Muscle layer of duodenum (tissue), 2 donors: ENCODE results near the gene FCMR.

Source experiments
- H3K27ac ChIP-seq: one replicate; pipeline ENCODE4 v1.7.0; 2013; ENCODE audit warnings: mild to moderate bottlenecking, low read length
- H3K27me3 ChIP-seq: one replicate; pipeline ENCODE4 v1.7.0; 2013; ENCODE audit warnings: low read depth, mild to moderate bottlenecking, control low read depth, low read length
- H3K36me3 ChIP-seq, 2 donors: one replicate each; pipeline ENCODE4 v1.7.0; 2013; ENCODE audit warnings: low read length in 2 of 2, control low read depth in 1 of 2, mild to moderate bottlenecking in 1 of 2; ENCODE audit not compliant: insufficient read depth in 2 of 2, control insufficient read depth in 1 of 2
- H3K4me1 ChIP-seq, 2 donors: one replicate each; pipeline ENCODE4 v1.7.0; 2013; ENCODE audit warnings: low read length in 2 of 2, mild to moderate bottlenecking in 2 of 2, control low read depth in 1 of 2, moderate library complexity in 1 of 2; ENCODE audit not compliant: insufficient read depth in 2 of 2, control insufficient read depth in 1 of 2
- H3K4me3 ChIP-seq, 2 donors: one replicate each; pipeline ENCODE4 v1.7.0; 2013; ENCODE audit warnings: low read length in 2 of 2, low read depth in 1 of 2, mild to moderate bottlenecking in 1 of 2
- H3K9me3 ChIP-seq, 2 donors: one replicate each; pipeline ENCODE4 v1.7.0; 2013; ENCODE audit warnings: low read length in 2 of 2, control low read depth in 1 of 2, mild to moderate bottlenecking in 1 of 2; ENCODE audit not compliant: control insufficient read depth in 1 of 2
- donor health status: healthy.

Gene FCMR

DNA sequence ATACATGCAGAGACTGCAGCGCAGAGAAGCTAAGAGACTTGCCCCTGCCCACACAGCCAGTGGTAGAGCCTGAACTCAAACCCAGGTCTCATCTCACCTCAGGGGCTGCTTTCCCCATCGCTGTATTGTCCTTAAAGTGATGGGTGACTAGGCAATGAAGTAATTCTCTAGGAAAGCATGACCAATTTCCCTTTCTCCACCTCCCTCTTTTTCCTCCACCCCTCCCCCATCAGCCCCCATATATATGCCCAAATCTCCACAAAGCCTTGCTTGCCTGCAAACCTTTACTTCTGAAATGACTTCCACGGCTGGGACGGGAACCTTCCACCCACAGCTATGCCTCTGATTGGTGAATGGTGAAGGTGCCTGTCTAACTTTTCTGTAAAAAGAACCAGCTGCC is 24.6 kb downstream of the FCMR start, which contains the start of gene IL24:
TSS of gene IL24 (plus strand) at position 269 of the 400 bp plus-strand sequence. CDS start 390 bp downstream, outside the sequence.
- Histone ChIP-seq H3K4me1 (no peaks in the 10 kb centered on the region), H3K27ac (no peak within 1 kb of the TSS), H3K36me3 (no peaks in the 10 kb centered on the region), H3K27me3 (no peaks in the 10 kb centered on the region), H3K4me3 (no peak within 1 kb of the TSS), H3K9me3 (no peaks in the 10 kb centered on the region)

DNA sequence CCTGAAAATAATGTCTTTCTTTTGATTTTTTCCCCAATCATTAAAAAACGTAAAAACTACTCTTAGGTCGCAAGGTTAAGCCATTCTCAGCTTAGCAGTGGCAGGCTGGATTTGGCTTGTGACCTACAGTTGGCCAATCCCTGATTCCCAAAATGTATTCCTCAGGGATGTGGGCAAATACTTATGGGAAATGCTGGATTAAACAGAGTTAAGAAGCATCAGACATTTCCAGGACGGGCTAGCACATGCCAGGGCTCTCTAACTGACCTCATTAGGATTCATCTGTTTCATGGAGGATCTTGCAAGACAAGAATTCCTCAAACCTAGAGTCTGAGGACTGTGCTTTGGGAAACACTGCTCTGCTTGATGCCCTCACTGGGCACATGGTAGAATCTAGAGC is 25.5 kb downstream of the FCMR start:
- Histone ChIP-seq H3K4me3 (no peak overlapping the region), H3K27ac (no peak overlapping the region), H3K36me3 (no peaks in the 10 kb centered on the region), H3K4me1 (no peaks in the 10 kb centered on the region), H3K27me3 (no peaks in the 10 kb centered on the region), H3K9me3 (no peaks in the 10 kb centered on the region)

DNA sequence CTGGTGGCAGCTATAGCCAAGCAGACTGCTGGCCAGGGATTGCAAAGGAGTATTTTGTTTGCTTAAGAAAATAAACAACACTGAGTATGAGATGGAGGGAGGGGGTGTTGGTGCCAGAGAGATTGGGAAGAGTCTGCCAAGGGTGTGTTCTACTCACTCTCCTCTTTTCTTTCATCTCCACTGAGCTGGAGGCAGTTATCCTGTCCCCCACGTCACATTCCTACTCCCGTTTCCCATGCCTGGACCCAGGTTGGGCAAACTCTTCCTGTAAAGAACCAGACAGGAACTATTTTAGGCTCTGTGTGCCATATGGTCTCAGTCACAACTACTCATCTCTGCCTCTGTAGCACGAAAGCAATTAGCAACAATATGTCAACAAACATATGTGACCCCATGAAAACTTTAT is 25.9 kb downstream of the FCMR start:
- Histone ChIP-seq H3K27ac (no peak overlapping the region), H3K27me3 (no peaks in the 10 kb centered on the region), H3K36me3 (no peaks in the 10 kb centered on the region)

DNA sequence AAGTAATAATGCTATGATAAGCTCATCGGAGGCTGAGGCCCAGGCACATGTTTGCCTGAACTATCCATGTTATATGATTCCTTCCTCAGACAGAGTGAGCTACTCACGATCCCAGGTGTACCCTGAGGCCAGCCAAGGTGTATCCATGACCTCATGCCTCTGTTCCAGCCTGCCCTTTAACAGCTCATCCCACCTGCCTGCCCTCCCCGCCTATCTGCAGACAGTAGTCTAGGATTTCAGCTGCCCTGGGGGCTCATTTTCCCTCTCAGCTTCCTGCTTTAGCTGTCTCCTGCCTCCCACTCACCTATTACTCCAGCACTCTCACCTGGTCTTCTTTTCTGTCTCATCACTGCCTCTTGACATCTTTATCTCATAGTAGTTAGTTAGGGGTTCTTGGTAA is 26.4 kb downstream of the FCMR start:
- H3K36me3 ChIP-seq = no peaks in the 10 kb centered on the region
- H3K27ac ChIP-seq = no peak overlapping the region
- no peaks in the 10 kb centered on the region for H3K27me3 ChIP-seq
- H3K9me3 ChIP-seq = no peaks in the 10 kb centered on the region
- H3K4me1 ChIP-seq = no peaks in the 10 kb centered on the region
- no peak overlapping the region for H3K4me3 ChIP-seq

More for the DNA sequence above, 25.9 kb downstream of the FCMR start:
- Histone ChIP-seq H3K9me3 (no peaks in the 10 kb centered on the region), H3K4me1 (no peaks in the 10 kb centered on the region), H3K4me3 (no peak overlapping the region)

DNA sequence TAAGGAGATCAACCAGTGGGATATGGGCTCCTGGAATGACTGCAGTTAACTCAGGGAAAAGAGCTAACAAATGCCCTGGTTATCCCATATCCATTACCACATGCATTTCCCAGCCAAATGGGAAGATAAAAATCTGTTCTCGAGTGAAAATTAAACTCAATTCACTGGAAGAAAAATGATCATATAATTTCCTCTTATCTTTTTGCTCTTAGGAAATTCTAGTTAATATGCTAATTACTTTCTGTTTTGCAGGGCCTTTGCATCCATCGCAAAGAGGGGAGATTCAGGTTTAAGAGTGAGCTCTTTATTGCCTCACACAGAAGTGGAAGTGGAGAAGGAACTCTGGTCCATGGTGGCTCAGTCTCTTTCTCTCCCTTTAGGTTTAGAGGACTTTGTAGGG is 28.4 kb downstream of the FCMR start:
- Histone ChIP-seq H3K4me3 (no peak overlapping the region), H3K9me3 (no peaks in the 10 kb centered on the region), H3K4me1 (no peaks in the 10 kb centered on the region), H3K27me3 (no peaks in the 10 kb centered on the region), H3K36me3 (no peaks in the 10 kb centered on the region), H3K27ac (no peak overlapping the region)

DNA sequence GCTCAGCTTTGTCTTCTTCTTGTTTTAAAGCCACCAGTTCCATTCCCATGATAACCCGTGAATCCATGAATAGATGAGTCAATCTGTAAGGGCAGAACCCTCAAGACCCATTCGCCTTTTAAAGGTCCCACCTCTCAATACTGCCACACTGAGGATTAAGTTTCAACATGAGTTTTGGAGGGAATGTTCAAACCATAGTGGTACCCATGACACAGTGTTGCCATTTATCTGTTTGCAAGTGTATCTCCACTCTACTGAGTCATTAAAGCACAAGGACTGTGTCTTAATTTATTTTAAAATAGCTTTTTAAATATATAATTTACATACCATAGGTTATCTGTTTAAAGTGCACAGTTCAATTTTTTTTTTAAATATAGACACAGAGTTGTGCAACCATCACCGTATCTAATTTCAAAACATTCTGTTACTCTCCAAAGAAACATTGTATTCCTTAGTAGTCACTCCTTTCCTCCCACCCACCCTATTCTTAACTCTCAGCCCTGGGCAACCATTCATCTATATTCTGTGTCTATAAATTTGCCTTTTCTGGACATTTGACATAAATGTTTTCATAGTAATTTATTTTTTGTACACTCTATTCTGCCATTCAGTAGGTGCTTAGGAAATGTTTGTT is 29.3 kb downstream of the FCMR start:
- Histone ChIP-seq H3K27ac (no peak overlapping the region), H3K27me3 (no peaks in the 10 kb centered on the region), H3K4me3 (no peak overlapping the region), H3K9me3 (no peaks in the 10 kb centered on the region), H3K36me3 (no peaks in the 10 kb centered on the region), H3K4me1 (no peaks in the 10 kb centered on the region)

DNA sequence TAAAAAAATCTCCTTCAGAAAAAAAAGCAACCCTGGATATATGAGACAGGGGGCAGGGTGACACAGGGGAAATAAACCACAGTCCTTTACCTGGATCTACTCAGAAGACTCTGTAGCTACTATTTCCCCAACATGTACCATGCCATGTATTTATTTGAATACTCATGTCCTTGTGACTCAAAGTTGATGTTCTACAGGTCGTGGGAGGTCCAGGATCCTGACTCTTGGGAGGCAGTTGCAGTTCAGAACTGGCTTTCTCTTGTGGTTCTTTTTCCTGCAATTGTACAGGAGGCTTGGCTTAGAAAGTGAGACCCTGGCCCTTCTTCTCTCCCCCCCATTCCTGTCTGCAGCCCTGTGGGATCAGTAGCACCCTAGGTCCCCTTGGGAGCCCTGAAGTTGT is 30.3 kb downstream of the FCMR start:
- H3K4me1 ChIP-seq = no peaks in the 10 kb centered on the region
- no peaks in the 10 kb centered on the region for H3K36me3 ChIP-seq
- no peak overlapping the region for H3K4me3 ChIP-seq
- no peak overlapping the region for H3K27ac ChIP-seq
- no peaks in the 10 kb centered on the region for H3K9me3 ChIP-seq
- no peaks in the 10 kb centered on the region for H3K27me3 ChIP-seq

DNA sequence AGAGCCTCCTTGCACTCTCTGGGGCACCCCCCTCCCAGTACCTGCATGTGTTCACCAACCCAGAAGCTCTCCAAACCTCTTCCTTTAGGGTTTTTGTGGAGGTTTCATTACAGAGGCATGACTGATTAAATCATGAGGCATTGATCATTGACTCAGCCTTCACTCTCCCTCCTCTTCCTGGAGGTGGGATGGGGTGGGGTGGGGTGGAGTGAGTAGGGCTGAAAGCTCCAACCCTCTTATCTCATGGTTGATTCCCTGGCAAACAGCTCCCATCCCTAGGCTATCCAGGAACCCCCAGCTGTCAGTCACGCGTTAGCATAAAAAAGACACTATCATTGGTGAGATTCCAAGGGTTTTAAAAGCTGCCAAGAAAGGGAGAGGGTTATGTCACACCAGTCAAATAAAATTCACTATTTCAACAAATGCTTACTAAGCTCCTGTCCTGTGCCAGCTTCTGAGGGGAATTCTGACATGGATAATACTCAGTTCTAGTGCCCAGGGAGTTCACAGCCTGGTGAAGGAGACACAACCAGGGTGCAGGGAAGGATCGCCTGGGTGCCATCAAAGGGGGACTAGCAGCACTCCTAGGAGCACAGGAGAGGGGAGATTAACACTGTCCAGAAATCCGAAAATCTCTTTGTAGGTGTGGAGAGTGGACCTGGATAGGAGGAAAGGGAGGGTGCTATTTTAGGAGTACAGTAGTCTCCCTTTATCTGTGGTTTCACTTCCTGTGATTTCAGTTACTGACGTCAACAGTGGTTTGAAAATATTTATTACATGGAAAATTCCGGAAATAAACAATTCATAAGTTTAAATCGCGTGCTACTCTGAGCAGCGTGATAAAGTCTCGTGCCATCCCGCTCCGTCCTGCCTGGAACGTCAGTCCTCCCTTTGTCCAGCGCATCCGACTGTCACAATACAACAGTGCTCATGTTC is 31.3 kb downstream of the FCMR start:
- Histone ChIP-seq H3K4me1 (no peaks in the 10 kb centered on the region), H3K4me3 (no peak overlapping the region), H3K27ac (no peak overlapping the region), H3K9me3 (no peaks in the 10 kb centered on the region), H3K27me3 (no peaks in the 10 kb centered on the region), H3K36me3 (no peaks in the 10 kb centered on the region)

DNA sequence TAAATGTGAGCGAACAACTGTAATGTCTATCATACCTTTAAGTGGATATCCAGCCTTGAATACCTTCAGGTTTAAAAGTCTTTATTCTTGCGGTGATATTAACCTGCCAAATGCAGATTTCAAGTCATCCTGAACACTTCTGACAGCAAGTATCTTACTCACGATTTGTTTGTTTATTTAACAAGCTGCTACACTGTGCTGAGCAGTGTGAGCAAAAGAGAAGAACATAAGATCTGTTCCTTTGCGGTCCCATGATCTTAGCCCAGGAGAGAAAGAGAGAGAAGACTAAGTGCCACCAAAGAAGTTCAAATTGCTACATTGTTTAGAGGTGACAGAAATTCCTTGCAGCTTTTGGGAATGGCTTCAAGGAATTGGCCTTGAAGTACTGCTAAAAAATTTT is 34.0 kb downstream of the FCMR start:
- Histone ChIP-seq H3K36me3 (no peaks in the 10 kb centered on the region), H3K27ac (no peak overlapping the region), H3K27me3 (no peaks in the 10 kb centered on the region), H3K9me3 (no peaks in the 10 kb centered on the region), H3K4me3 (no peak overlapping the region), H3K4me1 (no peaks in the 10 kb centered on the region)

DNA sequence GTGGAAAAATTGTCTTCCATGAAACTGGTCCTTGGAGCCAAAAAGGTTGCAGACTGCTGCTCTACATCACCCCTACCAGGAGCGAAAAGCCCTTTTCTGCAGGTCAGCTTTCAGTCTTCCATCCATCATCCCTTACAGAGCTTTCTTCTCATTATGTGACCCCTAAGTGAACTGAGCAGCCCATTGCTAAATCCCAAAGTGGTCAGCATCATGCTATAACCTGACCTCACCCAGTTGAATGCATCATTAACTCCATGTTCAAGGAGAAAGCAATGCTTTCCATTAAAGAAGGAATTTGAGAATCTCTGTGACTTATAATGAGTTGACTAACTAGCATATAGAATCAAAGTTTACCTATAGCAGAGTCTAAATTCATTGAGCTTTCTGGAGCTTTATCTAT is 34.9 kb downstream of the FCMR start:
- Histone ChIP-seq H3K27ac (no peak overlapping the region), H3K36me3 (no peaks in the 10 kb centered on the region), H3K27me3 (no peaks in the 10 kb centered on the region), H3K4me3 (no peak overlapping the region), H3K4me1 (no peaks in the 10 kb centered on the region), H3K9me3 (no peaks in the 10 kb centered on the region)

DNA sequence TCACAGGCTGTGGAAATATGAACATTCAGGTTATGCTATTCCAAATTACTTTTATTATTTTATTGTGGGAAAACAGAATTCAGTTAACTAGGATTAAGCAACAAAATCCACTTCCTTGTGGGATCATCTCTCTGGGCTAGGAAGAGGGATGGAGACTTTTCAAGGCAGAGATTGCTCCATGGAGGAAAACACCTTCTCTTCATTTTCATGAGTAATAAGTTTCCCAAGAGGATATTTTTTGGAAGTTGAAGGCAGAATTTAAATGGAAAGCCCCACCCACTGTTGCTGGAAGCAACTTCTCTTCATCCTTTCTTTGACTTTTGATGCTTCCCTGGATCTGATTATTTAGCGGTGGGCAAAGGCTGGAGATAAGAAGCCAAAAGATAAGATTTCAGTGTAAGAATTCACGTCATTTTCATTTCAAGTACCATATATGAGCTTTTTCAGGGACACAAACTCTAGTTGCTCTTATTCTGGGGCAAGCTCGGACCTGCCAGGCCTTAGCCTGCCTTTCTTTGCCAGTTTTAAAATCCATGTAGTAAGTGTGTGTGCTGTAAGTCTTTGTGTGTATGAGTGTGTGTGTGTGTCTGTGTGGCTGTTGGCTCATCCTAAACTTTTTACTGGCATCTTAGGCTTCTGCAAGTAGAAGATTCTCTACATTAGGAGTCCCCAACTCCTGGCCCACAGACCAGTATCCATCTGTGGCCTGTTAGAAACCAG is 36.2 kb downstream of the FCMR start:
- H3K27ac ChIP-seq = no peak overlapping the region
- no peaks in the 10 kb centered on the region for H3K36me3 ChIP-seq
- no peaks in the 10 kb centered on the region for H3K27me3 ChIP-seq
- no peaks in the 10 kb centered on the region for H3K9me3 ChIP-seq
- H3K4me3 ChIP-seq = no peak overlapping the region
- no peaks in the 10 kb centered on the region for H3K4me1 ChIP-seq
